ENCODE results near the gene GPR39.
"Not testable (repeated sequence)": the region's sequence is repeated elsewhere in the genome, so short reads cannot be mapped to it uniquely, and the experiment has no call there.

GPR39 gene

DNA sequence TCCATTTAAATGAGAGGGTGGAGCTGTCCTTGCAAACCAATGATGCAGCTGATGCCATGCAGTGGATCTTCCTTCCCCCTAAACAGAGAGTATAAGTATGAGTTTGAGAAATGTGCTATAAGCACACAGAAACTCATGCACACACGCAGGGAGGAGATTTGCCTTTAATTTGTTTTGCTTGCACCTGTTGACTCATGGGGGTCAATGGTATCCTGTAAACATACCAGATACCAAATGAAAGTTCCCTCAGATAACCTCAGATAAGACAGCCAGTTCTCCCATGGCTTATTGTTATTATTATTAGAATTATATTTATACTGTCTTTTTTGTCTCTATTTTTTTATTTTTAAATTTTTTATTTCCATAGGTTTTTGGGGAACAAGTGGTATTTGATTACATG lies 29.5 kb upstream of the GPR39 start:
- Histone ChIP-seq H3K36me3 (ENCODE audit: control insufficient read depth in 5 of 5, insufficient read depth in 5 of 5, low read length in 5 of 5) (no peaks in the 10 kb centered on the region), H3K4me1 (ENCODE audit: control insufficient read depth in 5 of 5, insufficient read depth in 5 of 5, low read length in 5 of 5) (peaks cover 0 to 22% (median 15%) of the 10 kb centered on the region in 5 donors), H3K27me3 (ENCODE audit: control insufficient read depth in 5 of 5, insufficient read depth in 4 of 5, low read length in 5 of 5) (no peaks in the 10 kb centered on the region), H3K9me3 (ENCODE audit: control insufficient read depth in 5 of 5, low read length in 5 of 5) (no peaks in the 10 kb centered on the region), H3K27ac (ENCODE audit: low read depth, low read length) (no peak overlapping the region), H3K4me3 (ENCODE audit: low read depth in 1 of 5, low read length in 5 of 5) (no peak overlapping the region), H3K9ac (ENCODE audit: low read length in 5 of 5) (no peak overlapping the region)

DNA sequence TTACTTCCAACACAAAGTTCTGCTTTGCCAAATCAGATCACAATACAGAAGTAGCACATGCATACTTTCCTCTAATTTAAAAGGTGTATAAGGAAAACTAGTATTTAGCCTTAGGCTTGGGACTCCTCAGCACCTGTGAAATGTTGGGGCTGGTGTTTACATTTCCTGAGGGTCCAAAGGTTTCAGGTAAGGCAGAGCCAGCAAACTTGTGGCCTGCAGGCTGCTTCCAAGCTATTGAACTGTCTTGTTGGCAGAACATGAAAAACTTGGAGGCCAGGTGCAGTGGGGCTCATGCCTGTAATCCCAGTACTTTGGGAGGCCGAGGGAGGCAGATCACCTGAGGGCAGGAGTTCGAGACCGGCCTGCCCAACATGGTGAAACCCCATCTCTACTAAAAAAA lies 26.5 kb upstream of the GPR39 start:
- H3K36me3 ChIP-seq (ENCODE audit: control insufficient read depth in 5 of 5, insufficient read depth in 5 of 5, low read length in 5 of 5): no peaks in the 10 kb centered on the region
- H3K9me3 ChIP-seq (ENCODE audit: control insufficient read depth in 5 of 5, low read length in 5 of 5): no peaks in the 10 kb centered on the region

DNA sequence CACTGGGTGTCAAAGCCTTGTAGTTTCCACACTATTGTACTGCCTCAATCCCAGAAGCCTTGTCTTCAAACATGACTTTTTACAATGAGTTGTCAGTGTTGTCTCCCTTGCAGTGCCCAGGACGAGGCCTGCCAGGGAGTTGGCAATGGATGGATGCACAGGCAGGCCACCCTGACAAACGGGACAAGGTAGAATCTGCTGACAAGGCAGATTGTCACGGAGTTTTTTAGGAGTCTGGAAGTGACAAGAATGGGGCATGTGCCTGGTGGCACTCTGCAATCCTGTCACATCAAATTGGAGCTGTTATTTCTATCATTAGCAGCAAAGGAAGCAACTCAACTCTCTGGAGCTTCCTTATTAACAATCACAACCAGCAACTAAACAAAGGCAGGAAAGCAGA lies 25.2 kb upstream of the GPR39 start:
- no peak overlapping the region for H3K4me3 ChIP-seq (ENCODE audit: low read depth in 1 of 5, low read length in 5 of 5)
- H3K27me3 ChIP-seq (ENCODE audit: control insufficient read depth in 5 of 5, insufficient read depth in 4 of 5, low read length in 5 of 5): peaks cover 0 to 3% (median 0%) of the 10 kb centered on the region in 5 donors
- no peaks in the 10 kb centered on the region for H3K9me3 ChIP-seq (ENCODE audit: control insufficient read depth in 5 of 5, low read length in 5 of 5)
- H3K9ac ChIP-seq (ENCODE audit: low read length in 5 of 5): no peak overlapping the region
- H3K4me1 ChIP-seq (ENCODE audit: control insufficient read depth in 5 of 5, insufficient read depth in 5 of 5, low read length in 5 of 5): peaks cover 0 to 11% (median 0%) of the 10 kb centered on the region in 5 donors
- H3K36me3 ChIP-seq (ENCODE audit: control insufficient read depth in 5 of 5, insufficient read depth in 5 of 5, low read length in 5 of 5): no peaks in the 10 kb centered on the region
- H3K27ac ChIP-seq (ENCODE audit: low read depth, low read length): no peak overlapping the region

More for the DNA sequence above, 26.5 kb upstream of the GPR39 start:
- Histone ChIP-seq H3K4me3 (ENCODE audit: low read depth in 1 of 5, low read length in 5 of 5) (no peak overlapping the region), H3K9ac (ENCODE audit: low read length in 5 of 5) (no peak overlapping the region), H3K27ac (ENCODE audit: low read depth, low read length) (no peak overlapping the region), H3K27me3 (ENCODE audit: control insufficient read depth in 5 of 5, insufficient read depth in 4 of 5, low read length in 5 of 5) (peaks cover 0 to 3% (median 0%) of the 10 kb centered on the region in 5 donors), H3K4me1 (ENCODE audit: control insufficient read depth in 5 of 5, insufficient read depth in 5 of 5, low read length in 5 of 5) (peaks cover 0 to 11% (median 2%) of the 10 kb centered on the region in 5 donors)

DNA sequence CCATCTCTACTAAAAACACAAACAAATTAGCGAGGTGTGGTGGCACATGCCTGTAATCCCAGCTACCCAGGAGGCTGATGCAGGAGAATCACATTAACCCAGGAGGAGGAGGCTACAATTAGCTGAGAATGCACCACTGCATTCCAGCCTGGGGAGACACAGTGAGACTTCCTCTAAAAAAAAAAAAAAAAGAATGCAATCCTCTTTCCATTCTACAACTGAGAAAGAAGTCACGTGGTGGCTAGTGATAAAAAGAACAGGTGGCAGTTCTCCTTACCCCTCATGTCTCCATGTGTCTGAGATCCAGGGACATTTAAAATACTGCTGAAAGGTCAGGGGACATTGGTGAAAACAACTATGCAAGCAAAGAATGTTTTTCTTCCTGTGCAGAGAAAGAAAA lies 24.4 kb upstream of the GPR39 start:
- Histone ChIP-seq H3K4me3 (ENCODE audit: low read depth in 1 of 5, low read length in 5 of 5) (no peak overlapping the region), H3K4me1 (ENCODE audit: control insufficient read depth in 5 of 5, insufficient read depth in 5 of 5, low read length in 5 of 5) (peaks cover 0 to 11% (median 0%) of the 10 kb centered on the region in 5 donors), H3K9me3 (ENCODE audit: control insufficient read depth in 5 of 5, low read length in 5 of 5) (no peaks in the 10 kb centered on the region), H3K27ac (ENCODE audit: low read depth, low read length) (no peak overlapping the region), H3K27me3 (ENCODE audit: control insufficient read depth in 5 of 5, insufficient read depth in 4 of 5, low read length in 5 of 5) (peaks cover 0 to 3% (median 0%) of the 10 kb centered on the region in 5 donors), H3K36me3 (ENCODE audit: control insufficient read depth in 5 of 5, insufficient read depth in 5 of 5, low read length in 5 of 5) (no peaks in the 10 kb centered on the region), H3K9ac (ENCODE audit: low read length in 5 of 5) (no peak overlapping the region)

DNA sequence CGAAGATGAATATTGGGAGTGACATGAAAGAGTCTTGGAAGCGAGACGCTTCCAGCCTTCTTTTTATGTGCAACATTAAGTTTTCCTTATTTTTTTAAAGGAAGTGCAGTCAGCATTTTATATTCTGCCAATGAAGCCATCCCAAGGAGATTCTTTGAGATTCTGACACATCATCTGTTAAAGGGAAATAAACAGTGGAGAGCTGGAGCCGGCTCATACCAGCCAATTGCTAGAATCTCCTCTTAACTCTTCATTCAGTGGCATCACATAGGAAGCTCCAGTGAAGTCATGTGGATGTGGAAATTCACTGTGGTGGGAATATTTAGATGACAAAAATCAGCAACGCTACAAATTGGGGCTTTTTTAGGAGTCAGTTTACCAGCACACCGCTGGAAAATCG lies 23.7 kb upstream of the GPR39 start:
- Histone ChIP-seq H3K36me3 (ENCODE audit: control insufficient read depth in 5 of 5, insufficient read depth in 5 of 5, low read length in 5 of 5) (no peaks in the 10 kb centered on the region), H3K27me3 (ENCODE audit: control insufficient read depth in 5 of 5, insufficient read depth in 4 of 5, low read length in 5 of 5) (peaks cover 0 to 6% (median 3%) of the 10 kb centered on the region in 5 donors)

DNA sequence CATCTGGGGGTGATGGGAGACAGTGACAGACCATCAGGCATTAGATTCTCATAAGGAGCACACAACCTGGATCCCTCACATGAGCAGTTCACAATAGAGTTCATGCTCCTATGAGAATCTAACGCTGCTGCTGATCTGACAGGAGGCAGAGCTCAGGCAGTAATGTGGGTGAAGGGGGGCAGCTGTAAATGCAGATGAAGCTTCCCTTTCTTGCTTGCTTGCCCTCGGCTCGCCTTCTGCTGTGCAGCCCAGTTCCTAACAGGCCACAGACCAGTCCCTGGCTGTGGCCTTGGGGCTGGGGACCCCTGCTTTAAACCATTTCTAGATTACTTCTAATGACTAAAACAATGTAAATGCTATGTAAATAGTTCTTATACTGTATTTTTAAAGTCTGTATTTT lies 19.6 kb upstream of the GPR39 start:
- H3K9me3 ChIP-seq (ENCODE audit: control insufficient read depth in 5 of 5, low read length in 5 of 5); H3K9ac ChIP-seq (ENCODE audit: low read length in 5 of 5); H3K4me3 ChIP-seq (ENCODE audit: low read depth in 1 of 5, low read length in 5 of 5); H3K4me1 ChIP-seq (ENCODE audit: control insufficient read depth in 5 of 5, insufficient read depth in 5 of 5, low read length in 5 of 5); H3K27ac ChIP-seq (ENCODE audit: low read depth, low read length); H3K27me3 ChIP-seq (ENCODE audit: control insufficient read depth in 5 of 5, insufficient read depth in 4 of 5, low read length in 5 of 5); H3K36me3 ChIP-seq (ENCODE audit: control insufficient read depth in 5 of 5, insufficient read depth in 5 of 5, low read length in 5 of 5): not testable (repeated sequence)

More for the DNA sequence above, 23.7 kb upstream of the GPR39 start:
- no peak overlapping the region for H3K27ac ChIP-seq (ENCODE audit: low read depth, low read length)
- no peaks in the 10 kb centered on the region for H3K9me3 ChIP-seq (ENCODE audit: control insufficient read depth in 5 of 5, low read length in 5 of 5)
- H3K4me3 ChIP-seq (ENCODE audit: low read depth in 1 of 5, low read length in 5 of 5): no peak overlapping the region
- H3K9ac ChIP-seq (ENCODE audit: low read length in 5 of 5): no peak overlapping the region
- H3K4me1 ChIP-seq (ENCODE audit: control insufficient read depth in 5 of 5, insufficient read depth in 5 of 5, low read length in 5 of 5): peaks cover 0 to 11% (median 0%) of the 10 kb centered on the region in 5 donors

DNA sequence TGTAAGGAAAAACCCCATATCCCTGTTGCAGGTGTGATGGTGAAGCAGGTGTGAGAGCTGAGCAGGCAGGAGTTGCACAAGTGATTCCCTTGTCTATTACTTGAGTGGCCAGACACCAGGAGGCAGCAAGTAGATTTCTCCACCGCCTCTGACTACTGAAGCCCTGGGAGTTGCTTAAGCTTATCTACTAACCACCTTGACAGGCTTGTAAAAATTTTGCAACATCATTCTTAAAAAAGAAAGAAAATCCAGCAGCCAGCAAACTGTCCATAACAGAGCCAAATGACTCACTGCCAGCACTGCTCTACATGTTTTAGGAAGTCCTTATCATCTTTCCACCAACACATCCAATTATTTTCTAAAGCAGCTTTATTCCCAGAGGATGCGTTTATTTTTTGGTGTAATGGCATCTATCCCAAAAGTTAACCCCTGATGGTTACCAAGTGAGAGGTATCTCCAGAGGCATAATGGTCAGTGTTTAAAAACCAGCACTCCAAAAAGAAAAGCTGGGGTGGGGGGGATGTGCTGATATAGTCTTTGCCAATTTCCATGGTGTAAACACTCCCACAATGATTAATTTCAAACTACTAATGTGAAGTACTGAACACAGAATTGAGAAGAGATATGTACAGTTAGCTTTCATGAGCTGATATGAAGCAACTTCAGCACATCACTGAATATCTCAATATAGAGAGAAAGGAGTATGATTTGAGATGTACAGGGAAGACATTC lies 16.3 kb upstream of the GPR39 start:
- no peak overlapping the region for H3K27ac ChIP-seq (ENCODE audit: low read depth, low read length)
- H3K27me3 ChIP-seq (ENCODE audit: control insufficient read depth in 5 of 5, insufficient read depth in 4 of 5, low read length in 5 of 5): peaks cover 0 to 4% (median 0%) of the 10 kb centered on the region in 5 donors

DNA sequence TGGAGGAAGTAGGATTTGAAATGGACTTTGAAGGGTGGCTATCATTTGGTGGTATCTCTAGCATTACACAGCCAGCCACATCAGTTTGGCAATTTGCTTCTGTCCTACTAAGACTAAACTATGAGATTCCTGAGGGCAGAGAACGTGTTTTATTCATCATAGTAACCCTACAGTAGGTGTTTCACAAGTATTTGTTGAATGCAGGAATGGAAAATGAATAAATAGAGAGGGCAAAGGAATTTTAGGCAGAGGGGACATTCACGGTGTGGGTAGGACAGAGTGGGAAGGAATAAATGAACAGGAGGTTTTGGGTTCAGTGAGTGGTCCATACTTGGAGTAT lies 15.7 kb upstream of the GPR39 start:
- Histone ChIP-seq H3K36me3 (ENCODE audit: control insufficient read depth in 5 of 5, insufficient read depth in 5 of 5, low read length in 5 of 5) (no peaks in the 10 kb centered on the region), H3K27me3 (ENCODE audit: control insufficient read depth in 5 of 5, insufficient read depth in 4 of 5, low read length in 5 of 5) (peaks cover 0 to 4% (median 0%) of the 10 kb centered on the region in 5 donors), H3K4me1 (ENCODE audit: control insufficient read depth in 5 of 5, insufficient read depth in 5 of 5, low read length in 5 of 5) (no peaks in the 10 kb centered on the region), H3K9me3 (ENCODE audit: control insufficient read depth in 5 of 5, low read length in 5 of 5) (no peaks in the 10 kb centered on the region), H3K9ac (ENCODE audit: low read length in 5 of 5) (no peak overlapping the region), H3K27ac (ENCODE audit: low read depth, low read length) (no peak overlapping the region), H3K4me3 (ENCODE audit: low read depth in 1 of 5, low read length in 5 of 5) (no peak overlapping the region)

More for the DNA sequence above, 16.3 kb upstream of the GPR39 start:
- H3K9ac ChIP-seq (ENCODE audit: low read length in 5 of 5): no peak overlapping the region
- no peaks in the 10 kb centered on the region for H3K36me3 ChIP-seq (ENCODE audit: control insufficient read depth in 5 of 5, insufficient read depth in 5 of 5, low read length in 5 of 5)
- H3K9me3 ChIP-seq (ENCODE audit: control insufficient read depth in 5 of 5, low read length in 5 of 5): no peaks in the 10 kb centered on the region
- no peaks in the 10 kb centered on the region for H3K4me1 ChIP-seq (ENCODE audit: control insufficient read depth in 5 of 5, insufficient read depth in 5 of 5, low read length in 5 of 5)
- no peak overlapping the region for H3K4me3 ChIP-seq (ENCODE audit: low read depth in 1 of 5, low read length in 5 of 5)

DNA sequence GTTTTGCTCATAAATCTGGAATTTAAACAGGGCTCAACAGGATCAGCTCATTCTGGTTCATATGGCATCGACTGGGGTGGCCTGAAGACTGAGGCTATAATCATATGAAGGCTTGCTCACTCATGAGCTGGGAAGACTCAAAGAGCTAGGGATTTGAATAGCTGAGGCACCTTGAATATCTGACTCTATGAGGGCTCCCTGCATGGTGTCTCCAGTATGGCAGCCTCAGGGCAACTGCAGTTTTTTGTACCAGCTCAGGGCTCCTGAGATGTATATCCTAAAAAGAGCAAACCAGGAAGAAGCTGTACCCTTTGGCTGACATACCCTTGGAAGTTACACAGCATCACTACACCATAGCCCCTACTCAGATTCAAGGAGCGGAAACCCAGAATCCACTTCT lies 15.3 kb upstream of the GPR39 start:
- Histone ChIP-seq H3K9me3 (ENCODE audit: control insufficient read depth in 5 of 5, low read length in 5 of 5) (no peaks in the 10 kb centered on the region), H3K4me1 (ENCODE audit: control insufficient read depth in 5 of 5, insufficient read depth in 5 of 5, low read length in 5 of 5) (no peaks in the 10 kb centered on the region), H3K36me3 (ENCODE audit: control insufficient read depth in 5 of 5, insufficient read depth in 5 of 5, low read length in 5 of 5) (no peaks in the 10 kb centered on the region), H3K27me3 (ENCODE audit: control insufficient read depth in 5 of 5, insufficient read depth in 4 of 5, low read length in 5 of 5) (peaks cover 0 to 4% (median 0%) of the 10 kb centered on the region in 5 donors), H3K27ac (ENCODE audit: low read depth, low read length) (no peak overlapping the region), H3K4me3 (ENCODE audit: low read depth in 1 of 5, low read length in 5 of 5) (no peak overlapping the region), H3K9ac (ENCODE audit: low read length in 5 of 5) (no peak overlapping the region)

DNA sequence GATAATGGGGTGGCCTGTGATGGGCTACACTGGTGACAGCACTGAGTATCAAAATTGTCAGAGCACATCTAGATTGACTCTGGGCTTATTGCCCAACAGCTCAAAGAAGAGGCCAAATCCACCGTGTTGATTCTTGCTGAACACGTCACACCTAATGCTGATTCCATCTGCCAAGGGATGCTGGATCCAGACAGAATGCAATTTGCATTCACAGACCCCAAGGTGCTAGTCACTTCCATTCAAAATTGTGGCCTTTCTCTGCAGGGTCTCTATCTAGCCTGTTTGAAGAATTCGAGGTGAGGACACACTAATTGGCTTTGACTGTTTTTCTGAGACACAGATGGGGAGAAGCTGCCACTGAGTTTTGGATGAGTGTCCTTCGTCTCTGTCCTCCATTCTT lies 13.5 kb upstream of the GPR39 start:
- H3K4me1 ChIP-seq (ENCODE audit: control insufficient read depth in 5 of 5, insufficient read depth in 5 of 5, low read length in 5 of 5): no peaks in the 10 kb centered on the region
- H3K27me3 ChIP-seq (ENCODE audit: control insufficient read depth in 5 of 5, insufficient read depth in 4 of 5, low read length in 5 of 5): no peaks in the 10 kb centered on the region
- H3K9me3 ChIP-seq (ENCODE audit: control insufficient read depth in 5 of 5, low read length in 5 of 5): no peaks in the 10 kb centered on the region
- H3K36me3 ChIP-seq (ENCODE audit: control insufficient read depth in 5 of 5, insufficient read depth in 5 of 5, low read length in 5 of 5): no peaks in the 10 kb centered on the region
- no peak overlapping the region for H3K9ac ChIP-seq (ENCODE audit: low read length in 5 of 5)
- H3K27ac ChIP-seq (ENCODE audit: low read depth, low read length): no peak overlapping the region
- H3K4me3 ChIP-seq (ENCODE audit: low read depth in 1 of 5, low read length in 5 of 5): no peak overlapping the region

Data from subcutaneous abdominal adipose tissue (tissue), 5 donors.